GM21723 (cell line): Measurements from ENCODE around the gene CCDC15.
"Not testable (repeated sequence)": the region's sequence is repeated elsewhere in the genome, so short reads cannot be mapped to it uniquely, and the experiment has no call there.

Experiments
- ATAC-seq: cut with Tn5 transposase; IDR thresholded peaks from one replicate; pipeline ENCODE4 v1.9.1; 2021; ENCODE audit warnings: mild to moderate bottlenecking, moderate library complexity; ENCODE audit not compliant: unreplicated experiment

Gene CCDC15

DNA sequence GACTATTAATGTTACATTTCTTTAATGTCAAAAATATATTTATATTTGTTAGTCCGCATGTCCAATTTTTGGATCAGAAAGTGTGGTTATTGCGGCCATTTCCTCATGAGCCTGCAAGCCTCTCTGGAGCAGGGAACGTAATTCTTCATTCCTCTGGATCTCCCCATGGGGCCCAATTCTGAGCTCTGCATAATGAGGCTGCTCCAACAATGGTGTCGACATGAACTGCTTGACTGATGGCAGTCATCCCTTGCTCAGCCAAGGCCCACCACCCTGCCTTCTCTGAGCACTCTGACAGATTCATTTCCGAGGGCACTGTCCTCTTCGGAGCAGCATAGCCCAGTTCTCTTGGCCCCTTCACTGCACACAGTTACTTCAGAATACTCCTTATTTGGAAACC, 15.0 kb upstream of the CCDC15 start:
- ATAC-seq, result no peak

- peak; percentile 65 for ATAC-seq
Observed at GRCh38 chr11:124941703-124942102, 12.3 kb upstream of the CCDC15 start.

- ATAC-seq, result no peak
Observed at GRCh38 chr11:124942466-124943253, 11.3 kb upstream of the CCDC15 start.

DNA sequence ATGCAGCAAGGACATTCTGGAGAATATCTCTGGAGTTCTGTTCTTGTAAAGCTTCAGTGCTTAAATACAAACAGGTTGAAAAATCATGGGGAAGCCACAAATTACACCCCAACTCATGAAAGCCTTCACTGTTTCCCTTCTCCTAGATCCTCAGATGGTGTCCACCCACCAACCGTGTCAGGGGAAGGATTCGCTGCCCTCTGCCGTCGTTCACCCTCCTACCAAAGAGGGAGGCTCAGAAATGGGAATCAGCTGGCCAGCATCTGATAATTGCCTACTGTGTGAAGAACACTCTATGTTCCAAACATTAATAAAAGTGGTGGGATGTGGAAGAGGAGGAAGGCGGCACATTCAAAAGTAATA, 10.8 kb upstream of the CCDC15 start:
- ATAC-seq, result no peak

DNA sequence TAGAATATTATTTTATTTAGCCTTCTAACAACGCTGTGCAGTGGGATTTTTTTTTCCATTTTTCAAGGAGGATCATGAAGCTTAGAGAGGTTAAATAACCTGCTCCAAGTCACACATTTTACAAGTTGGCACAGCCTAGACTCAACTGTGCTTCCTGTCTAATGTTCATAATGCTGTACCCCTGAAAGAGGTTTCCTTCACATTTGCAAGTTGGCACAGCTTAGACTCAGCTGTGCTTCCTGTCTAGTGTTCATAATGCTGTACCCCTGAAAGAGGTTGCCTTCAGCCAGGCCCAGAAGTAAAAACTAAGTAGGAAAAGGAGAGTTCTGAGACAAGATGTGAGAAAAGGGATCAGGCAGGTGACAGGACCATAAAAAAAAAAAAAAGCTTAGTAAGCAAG, 10.3 kb upstream of the CCDC15 start:
- ATAC-seq, result no peak

DNA sequence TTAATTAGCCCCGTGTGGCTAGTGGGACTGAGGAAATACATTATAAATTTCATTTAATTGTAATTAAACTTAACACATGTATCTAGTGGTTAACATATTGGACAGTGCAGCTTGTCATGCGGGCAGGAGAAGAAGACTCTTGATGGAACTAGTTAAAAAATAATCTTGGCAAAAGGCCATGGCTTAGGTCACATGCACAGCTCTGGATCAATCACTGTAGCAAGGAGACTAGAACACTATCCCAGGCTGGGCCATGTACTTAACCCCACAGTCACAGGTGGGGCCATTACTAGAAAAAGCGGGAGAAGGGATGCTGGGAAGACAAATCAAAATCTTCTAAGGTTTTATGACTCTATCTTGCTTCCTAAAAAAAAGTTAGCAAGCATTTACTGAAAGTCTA, 9.4 kb upstream of the CCDC15 start:
- ATAC-seq, result no peak

- no peak for ATAC-seq
Observed at GRCh38 chr11:124945826-124946225, 8.2 kb upstream of the CCDC15 start.

DNA sequence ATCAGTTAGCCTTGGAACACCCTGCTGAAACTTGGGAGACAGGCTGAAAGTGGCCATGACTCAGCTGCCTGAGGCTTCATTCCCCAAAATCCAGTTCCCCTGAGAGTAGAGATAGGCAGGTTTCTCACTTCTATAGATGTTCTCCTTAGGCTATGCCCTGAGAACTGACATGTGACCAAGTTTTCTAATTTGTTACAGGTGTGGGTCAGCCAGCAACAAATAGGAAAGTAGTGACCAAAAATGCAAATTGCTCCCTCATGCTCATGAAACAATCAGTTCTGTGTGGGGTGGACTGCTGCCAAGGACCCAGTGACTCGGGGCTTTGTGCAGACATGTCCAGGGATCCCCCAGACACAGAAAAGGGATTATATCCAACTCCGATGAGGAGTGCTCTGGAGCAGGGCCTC, 7.3 kb upstream of the CCDC15 start:
- no peak for ATAC-seq

DNA sequence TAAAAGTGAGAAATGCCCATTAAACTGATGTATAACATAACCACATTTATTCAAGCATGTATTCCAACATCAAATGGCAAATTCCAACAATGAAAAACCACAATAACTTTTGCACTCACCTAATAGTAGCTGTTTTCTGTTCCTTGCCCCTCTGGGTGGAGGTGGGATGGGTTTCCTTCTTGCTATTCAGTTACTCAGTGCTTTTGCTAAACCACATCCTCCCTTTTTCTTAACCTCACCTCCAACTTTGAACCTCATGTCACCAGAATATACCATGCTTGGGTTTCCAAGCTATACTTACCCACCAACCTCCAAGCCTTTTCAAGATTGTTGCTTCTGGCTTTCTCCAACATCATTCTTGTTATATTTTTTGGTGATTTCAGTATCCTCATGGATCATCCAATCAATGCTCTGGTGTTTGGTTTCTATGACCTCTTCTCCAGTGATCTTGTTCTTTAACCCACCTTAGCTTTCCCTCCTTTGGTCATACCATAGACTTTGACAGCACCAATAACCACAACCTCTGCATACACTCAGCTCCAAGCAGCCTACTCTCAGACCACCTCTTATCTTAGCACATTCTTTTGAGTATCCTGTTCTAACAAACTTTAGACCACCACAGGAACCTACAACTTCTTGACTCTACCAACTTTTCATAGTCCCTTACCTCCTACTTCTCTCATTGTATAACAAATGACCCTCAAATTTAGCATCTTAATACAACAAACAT, 3.2 kb upstream of the CCDC15 start:
- no peak for ATAC-seq

DNA sequence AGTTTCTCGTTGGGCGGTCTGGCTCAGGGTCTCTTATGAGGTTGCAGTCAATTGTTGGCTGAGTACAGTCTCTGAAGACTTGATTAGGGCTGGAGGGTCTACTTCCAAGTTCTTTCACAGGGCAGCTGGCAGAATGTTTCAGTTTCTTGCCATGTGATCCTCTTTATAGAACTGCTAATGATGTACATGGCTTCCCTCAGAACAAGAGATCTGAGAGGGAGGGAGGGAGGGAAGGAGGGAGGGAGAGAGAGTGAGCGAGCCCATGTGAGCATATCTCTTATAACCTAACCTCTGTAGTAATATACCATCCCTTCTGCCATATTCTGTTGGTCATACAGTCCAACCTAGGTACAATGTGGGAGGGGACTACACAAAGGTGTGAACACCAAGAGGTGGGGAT, 2.7 kb upstream of the CCDC15 start:
- ATAC-seq, result no peak

- no peak for ATAC-seq
Observed at GRCh38 chr11:124954590-124954955, 571 bp downstream of the CCDC15 start.

DNA sequence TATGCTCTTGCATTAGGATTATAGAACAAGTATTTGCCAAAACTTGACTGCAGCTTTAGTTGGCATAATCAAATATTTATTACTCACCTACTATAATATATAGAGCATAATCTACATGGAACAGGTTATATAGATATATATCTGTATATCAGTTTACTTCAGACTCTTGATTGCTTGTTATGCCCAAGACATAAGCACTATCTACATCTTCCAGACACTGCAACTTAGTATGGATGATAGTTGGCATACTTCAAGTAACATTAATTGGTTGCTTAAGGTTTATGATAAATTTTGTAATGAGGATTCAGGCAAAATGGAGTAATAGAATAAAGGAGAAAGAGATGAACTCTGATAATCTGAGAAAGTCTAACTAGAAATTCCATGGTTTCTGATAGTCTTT, 1.0 kb downstream of the CCDC15 start:
- ATAC-seq, result no peak

GRCh38 chr11:124961972-124962609, 8.1 kb downstream of the CCDC15 start:
- ATAC-seq, result peak; percentile 97

- not testable (repeated sequence) for ATAC-seq
Observed at GRCh38 chr11:124968197-124968596, 14.2 kb downstream of the CCDC15 start.

GRCh38 chr11:124970925-124971324, 16.9 kb downstream of the CCDC15 start:
- no peak for ATAC-seq

GRCh38 chr11:124971810-124972209, 17.8 kb downstream of the CCDC15 start:
- ATAC-seq, result no peak

- ATAC-seq, result no peak
Observed at GRCh38 chr11:124976531-124976930, 22.5 kb downstream of the CCDC15 start.

GRCh38 chr11:124977006-124977405, 23.0 kb downstream of the CCDC15 start:
- ATAC-seq, result no peak

GRCh38 chr11:124978316-124978715, 24.3 kb downstream of the CCDC15 start:
- no peak for ATAC-seq

GRCh38 chr11:124982043-124982442, 28.0 kb downstream of the CCDC15 start:
- no peak for ATAC-seq

GRCh38 chr11:124983674-124984511, 29.9 kb downstream of the CCDC15 start:
- no peak for ATAC-seq
